Tibial artery (tissue), 4 donors: ENCODE measurements around the gene TKFC.

Experiments
- DNase-seq, 2 donors: peaks; one replicate each; pipeline ENCODE4 v3.0.0-alpha.2; 2019
- H3K27ac ChIP-seq, 2 donors: fragments of 200-600 bp; sonication (generic) in 1 of 2; 1 replicate in 1 of 2; 2 replicates in 1 of 2; pipeline ENCODE4 v1.5.1; 2018 to 2019; ENCODE audit warnings: mild to moderate bottlenecking in 1 of 2
- H3K27me3 ChIP-seq, 2 donors: fragments of 200-600 bp; sonication (generic) in 1 of 2; one replicate each; pipeline versions ENCODE4 v1.5.1 to v1.6.0; 2016 to 2019
- H3K36me3 ChIP-seq, 3 donors: fragments of 200-600 bp; sonication (generic) in 2 of 3; one replicate each; pipeline ENCODE4 v1.5.1; 2016 to 2019; ENCODE audit warnings: mild to moderate bottlenecking in 2 of 3
- H3K4me1 ChIP-seq, 4 donors: fragments of 200-600 bp; sonication (generic) in 2 of 4; 1 replicate in 3 of 4; 2 replicates in 1 of 4; pipeline ENCODE4 v1.5.1; 2016 to 2019
- H3K4me3 ChIP-seq, 2 donors: fragments of 200-600 bp; sonication (generic) in 1 of 2; 1 replicate in 1 of 2; 2 replicates in 1 of 2; pipeline ENCODE4 v1.5.1; 2018 to 2019; ENCODE audit warnings: mild to moderate bottlenecking in 2 of 2
- H3K9me3 ChIP-seq, 3 donors: fragments of 200-600 bp; sonication (generic) in 1 of 3; one replicate each; pipeline ENCODE4 v1.5.1; 2016 to 2019
- CTCF ChIP-seq, 2 experiments: fragments of 200-600 bp in 1 of 2; fragments of 450-650 bp in 1 of 2; IDR thresholded peaks; one replicate each; pipeline ENCODE4 v1.5.1; 2017 to 2019; ENCODE audit warnings: antibody characterized with exemption in 2 of 2, mild to moderate bottlenecking in 1 of 2, moderate library complexity in 1 of 2
- intact Hi-C: fragments of 100-400 bp; cut with DNase I; formaldehyde crosslinking; loops from one replicate; pipeline ENCODE4 v1.15.0; 2023; ENCODE audit warnings: low total_unique reads

Gene TKFC

GRCh38 chr11:61362542-61362875, 29.5 kb downstream of the TKFC start:
- peaks cover 0 to 50% (median 16%) of the 10 kb centered on the region in 4 donors for H3K4me1 ChIP-seq
- peak overlapping the region; percentile 60 to 89 for H3K4me3 ChIP-seq
- intact Hi-C loops, result no loop called here
- no peaks in the 10 kb centered on the region for H3K27me3 ChIP-seq
- no peaks in the 10 kb centered on the region for H3K9me3 ChIP-seq
- TF ChIP-seq CTCF (IDR thresholded peaks at IDR 0.05), result no peak
- no peak for DNase-seq
- peak overlapping the region; percentile 87 to 99 for H3K27ac ChIP-seq
- peaks cover 34 to 38% (median 35%) of the 10 kb centered on the region in 3 donors for H3K36me3 ChIP-seq

- H3K36me3 ChIP-seq, result peaks cover 50 to 54% (median 50%) of the 10 kb centered on the region in 3 donors
- intact Hi-C loops, result no loop called here
- TF ChIP-seq CTCF (IDR thresholded peaks at IDR 0.05), result no peak
- H3K27ac ChIP-seq, result peak overlapping the region in 1 of 2 donors; percentile 6
- peaks cover 0 to 50% (median 16%) of the 10 kb centered on the region in 4 donors for H3K4me1 ChIP-seq
- H3K27me3 ChIP-seq, result no peaks in the 10 kb centered on the region
- H3K4me3 ChIP-seq, result no peak overlapping the region
- no peak for DNase-seq
- no peaks in the 10 kb centered on the region for H3K9me3 ChIP-seq
Measured at GRCh38 chr11:61364012-61364675, 31.1 kb downstream of the TKFC start.

DNA sequence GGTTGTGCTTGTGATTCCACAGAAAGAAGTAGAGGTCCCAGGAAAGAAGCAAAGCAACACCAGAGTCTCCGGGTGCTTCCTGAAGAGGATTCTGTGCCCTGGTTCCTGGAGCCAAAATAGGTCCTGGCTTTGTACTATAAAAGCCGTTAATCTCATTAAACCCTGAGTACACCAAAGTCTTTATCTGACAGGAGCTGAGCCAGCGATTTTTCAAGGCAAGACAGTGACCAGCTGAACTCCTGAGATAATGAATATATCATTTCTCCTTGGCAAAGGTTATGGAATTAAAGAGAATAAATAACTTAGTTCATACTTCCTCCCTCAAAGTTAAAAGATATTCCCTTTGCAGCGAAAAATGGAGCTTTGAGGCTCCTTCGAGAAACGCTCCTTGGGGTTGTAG, 34.4 kb downstream of the TKFC start:
- no peak overlapping the region for H3K4me3 ChIP-seq
- intact Hi-C loops, result no loop called here
- peaks cover 0 to 30% (median 11%) of the 10 kb centered on the region in 4 donors for H3K4me1 ChIP-seq
- no peaks in the 10 kb centered on the region for H3K27me3 ChIP-seq
- peak overlapping the region in 1 of 2 donors; percentile 63 for H3K27ac ChIP-seq
- no peak for DNase-seq
- H3K9me3 ChIP-seq, result no peaks in the 10 kb centered on the region
- TF ChIP-seq CTCF (IDR thresholded peaks at IDR 0.05), result no peak
- peaks cover 50 to 76% (median 59%) of the 10 kb centered on the region in 3 donors for H3K36me3 ChIP-seq

DNA sequence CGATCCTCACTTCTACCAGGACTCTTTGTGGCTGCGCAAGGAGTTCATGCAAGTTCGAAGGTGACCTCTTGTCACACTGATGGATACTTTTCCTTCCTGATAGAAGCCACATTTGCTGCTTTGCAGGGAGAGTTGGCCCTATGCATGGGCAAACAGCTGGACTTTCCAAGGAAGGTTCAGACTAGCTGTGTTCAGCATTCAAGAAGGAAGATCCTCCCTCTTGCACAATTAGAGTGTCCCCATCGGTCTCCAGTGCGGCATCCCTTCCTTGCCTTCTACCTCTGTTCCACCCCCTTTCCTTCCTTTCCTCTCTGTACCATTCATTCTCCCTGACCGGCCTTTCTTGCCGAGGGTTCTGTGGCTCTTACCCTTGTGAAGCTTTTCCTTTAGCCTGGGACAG, 35.6 kb downstream of the TKFC start:
- Histone ChIP-seq H3K4me3 (no peak overlapping the region), H3K36me3 (peaks cover 50 to 76% (median 59%) of the 10 kb centered on the region in 3 donors)

GRCh38 chr11:61369372-61370348, 36.6 kb downstream of the TKFC start:
- Histone ChIP-seq H3K27me3 (no peaks in the 10 kb centered on the region), H3K4me1 (peaks cover 0 to 16% (median 2%) of the 10 kb centered on the region in 4 donors), H3K36me3 (peaks cover 43 to 71% (median 55%) of the 10 kb centered on the region in 3 donors), H3K27ac (peak overlapping the region in 1 of 2 donors; percentile 3), H3K4me3 (no peak overlapping the region), H3K9me3 (no peaks in the 10 kb centered on the region)
- DNase-seq, result peak; percentile 54 to 83
- intact Hi-C loops, result no loop called here
- TF ChIP-seq CTCF (IDR thresholded peaks at IDR 0.05), result no peak

More for the DNA sequence above, 35.6 kb downstream of the TKFC start:
- intact Hi-C loops, result no loop called here
- DNase-seq, result no peak
- Histone ChIP-seq H3K27me3 (no peaks in the 10 kb centered on the region), H3K27ac (no peak overlapping the region), H3K4me1 (peaks cover 0 to 19% (median 2%) of the 10 kb centered on the region in 4 donors), H3K9me3 (no peaks in the 10 kb centered on the region)
- TF ChIP-seq CTCF (IDR thresholded peaks at IDR 0.05), result no peak
